Thyroid gland (tissue), 4 donors: Measurements from ENCODE around the gene ANTKMT. TPM values are rescaled to one million over a fixed set of nuclear protein-coding genes. Genes with fewer than 3 reads are reported as not detected.
"Not testable (repeated sequence)": the region's sequence is repeated elsewhere in the genome, so short reads cannot be mapped to it uniquely, and the experiment has no call there.

Experiments
- DNase-seq, 2 donors: peaks; one replicate each; pipeline ENCODE4 v3.0.0-alpha.2; 2019
- H3K27ac ChIP-seq, 3 donors: fragments of 200-600 bp; sonication (generic); 1 replicate in 2 of 3; 2 replicates in 1 of 3; pipeline ENCODE4 v1.5.1; 2016 to 2019; ENCODE audit warnings: mild to moderate bottlenecking in 1 of 3, moderate library complexity in 1 of 3
- H3K27me3 ChIP-seq: fragments of 200-600 bp; sonication (generic); one replicate; pipeline ENCODE4 v1.5.1; 2019
- H3K36me3 ChIP-seq, 2 donors: fragments of 200-600 bp; sonication (generic); one replicate each; pipeline ENCODE4 v1.5.1; 2016 to 2019
- H3K4me1 ChIP-seq, 2 donors: fragments of 200-600 bp; sonication (generic); one replicate each; pipeline ENCODE4 v1.5.1; 2017 to 2019
- H3K4me3 ChIP-seq, 3 donors: fragments of 200-600 bp; sonication (generic); replicated peaks in 1 of 3; 1 replicate in 2 of 3; 2 replicates in 1 of 3; pipeline ENCODE4 v1.5.1; 2016; ENCODE audit warnings: mild to moderate bottlenecking in 1 of 3
- H3K9me3 ChIP-seq: fragments of 200-600 bp; sonication (generic); one replicate; pipeline ENCODE4 v1.5.1; 2017
- CTCF ChIP-seq, 6 experiments: fragments of 200-600 bp in 3 of 6; fragments of 450-650 bp in 3 of 6; sonication (generic) in 3 of 6; IDR thresholded peaks; one replicate each; pipeline ENCODE4 v1.5.1; 2016 to 2019; ENCODE audit warnings: antibody characterized with exemption in 6 of 6, mild to moderate bottlenecking in 2 of 6, inconsistent platforms in 1 of 6, moderate library complexity in 1 of 6
- POLR2A ChIP-seq, 2 donors: fragments of 450-650 bp; IDR thresholded peaks; one replicate each; pipeline ENCODE4 v1.6.1; 2017; ENCODE audit warnings: antibody characterized with exemption in 2 of 2, mild to moderate bottlenecking in 2 of 2, moderate library complexity in 1 of 2
- WGBS, 2 donors: methylation state at CpG; one replicate each; pipeline ENCODE4 v1.1.5; 2017; 5-methylcytosine and 5-hydroxymethylcytosine counted together
- intact Hi-C: fragments of 100-400 bp; cut with DNase I; formaldehyde crosslinking; loops from one replicate; pipeline ENCODE4 v1.15.1; 2023
- total RNA-seq, 4 donors: library from RNA; depleted of rRNA; stranded (reverse); fragments of >200 nt; gene quantifications; one replicate each; pipeline ENCODE4 v1.2.3, GENCODE V29; 2016

The ANTKMT gene
- total RNA-seq, 4 donors from 2014 or later: 56.4 to 109 (median 63.8) TPM

GRCh38 chr16:739560-740458 is 18.9 kb downstream of the ANTKMT start:
- intact Hi-C loops: no loop called here

GRCh38 chr16:740459-740763 is 19.5 kb downstream of the ANTKMT start:
- Histone ChIP-seq H3K9me3 (no peaks in the 10 kb centered on the region), H3K27me3 (no peaks in the 10 kb centered on the region), H3K36me3 (peaks cover 10 to 20% of the 10 kb centered on the region in 2 donors), H3K4me3 (peak overlapping the region; percentile 56 to 96 (median 72)), H3K27ac (peak overlapping the region in 2 of 3 donors; percentile 36 to 54), H3K4me1 (peaks cover 12 to 13% of the 10 kb centered on the region in 2 donors)
- no peak for DNase-seq
- intact Hi-C loops: no loop called here
- no CpG with 5 or more reads among the region's 22 CpGs for WGBS, 2 donors
- TF ChIP-seq POLR2A (IDR thresholded peaks at IDR 0.05) (no peak), CTCF (IDR thresholded peaks at IDR 0.05) (no peak)

More at GRCh38 chr16:739560-740458, 18.9 kb downstream of the ANTKMT start:
- Histone ChIP-seq H3K27ac (peak overlapping the region in 1 of 3 donors; percentile 54), H3K36me3 (peaks cover 11 to 20% of the 10 kb centered on the region in 2 donors), H3K9me3 (no peaks in the 10 kb centered on the region), H3K4me3 (peak overlapping the region; percentile 56 to 96 (median 72)), H3K27me3 (no peaks in the 10 kb centered on the region), H3K4me1 (peaks cover 12 to 13% of the 10 kb centered on the region in 2 donors)
- 55 to 87% methylated on average over 13 to 26 of the region's 38 CpGs for WGBS, 2 donors
- DNase-seq: no peak
- TF ChIP-seq POLR2A (IDR thresholded peaks at IDR 0.05) (no peak), CTCF (IDR thresholded peaks at IDR 0.05) (no peak)

- H3K4me1 ChIP-seq: peaks cover 12 to 13% of the 10 kb centered on the region in 2 donors
- H3K36me3 ChIP-seq: peaks cover 5 to 15% of the 10 kb centered on the region in 2 donors
- DNase-seq: peak; percentile 85
- peak within 1 kb of the TSS in 2 of 3 donors; percentile 36 to 54 for H3K27ac ChIP-seq
- TF ChIP-seq POLR2A (IDR thresholded peaks at IDR 0.05): peak in 1 of 2 donors; percentile 71
- peak; percentile 68 to 99 (median 90) for TF ChIP-seq CTCF (IDR thresholded peaks at IDR 0.05)
- 1 to 3% methylated on average over 7 to 13 of the region's 79 CpGs for WGBS, 2 donors
- H3K9me3 ChIP-seq: no peaks in the 10 kb centered on the region
- H3K27me3 ChIP-seq: no peaks in the 10 kb centered on the region
- H3K4me3 ChIP-seq: peak within 1 kb of the TSS; percentile 56 to 96 (median 72)
- intact Hi-C loops: no loop called here
Measured at GRCh38 chr16:740764-741505, 20.0 kb downstream of the ANTKMT start, which contains the start of gene CIAO3. Gene CIAO3 (minus strand): TSS chr16:740997. CDS start chr16:740985, 12 bp downstream.

- H3K4me1 ChIP-seq: peaks cover 12 to 13% of the 10 kb centered on the region in 2 donors
- no peak overlapping the region for H3K27ac ChIP-seq
- intact Hi-C loops: no loop called here
- H3K9me3 ChIP-seq: no peaks in the 10 kb centered on the region
- no peaks in the 10 kb centered on the region for H3K27me3 ChIP-seq
- WGBS, 2 donors: 87 to 89% methylated on average over 13 to 15 of the region's 15 CpGs
- TF ChIP-seq POLR2A (IDR thresholded peaks at IDR 0.05) (no peak), CTCF (IDR thresholded peaks at IDR 0.05) (no peak)
- H3K36me3 ChIP-seq: peaks cover 0 to 3% of the 10 kb centered on the region in 2 donors
- no peak overlapping the region for H3K4me3 ChIP-seq
- no peak for DNase-seq
Measured at GRCh38 chr16:741986-742629, 21.2 kb downstream of the ANTKMT start.

- H3K4me1 ChIP-seq: peaks cover 12 to 13% of the 10 kb centered on the region in 2 donors
- H3K27me3 ChIP-seq, H3K9me3 ChIP-seq, H3K36me3 ChIP-seq, H3K27ac ChIP-seq, H3K4me3 ChIP-seq, DNase-seq, intact Hi-C loops: not testable (repeated sequence)
- 71 to 74% methylated on average over 14 of the region's 14 CpGs for WGBS, 2 donors
Measured at GRCh38 chr16:742894-743293, 21.9 kb downstream of the ANTKMT start.
